Motor neuron (in vitro differentiated cells): ENCODE measurements around the gene TTYH1. TPM values are rescaled to one million over a fixed set of nuclear protein-coding genes. Genes with fewer than 3 reads are reported as not detected.
"Not testable (repeated sequence)": the region's sequence is repeated elsewhere in the genome, so short reads cannot be mapped to it uniquely, and the experiment has no call there.

Source experiments
- ATAC-seq, 8 experiments: fragments of 200-7000 bp; cut with Tn5 transposase; replicated peaks in 6 of 8; 2 replicates each; pipeline ENCODE4 v1.8.0; 2021; ENCODE audit warnings: mild to moderate bottlenecking in 8 of 8, moderate library complexity in 8 of 8
- H3K27ac ChIP-seq, 2 donors: fragments of 250-450 bp; sonication (Bioruptor Pico); 2 replicates each; pipeline ENCODE4 v1.9.0; 2021; ENCODE audit warnings: antibody characterized with exemption in 2 of 2, mild to moderate bottlenecking in 2 of 2, moderate library complexity in 1 of 2
- H3K4me1 ChIP-seq, 2 donors: fragments of 250-450 bp; sonication (Bioruptor Pico); replicated peaks in 1 of 2; 2 replicates each; pipeline ENCODE4 v1.6.1; 2021; ENCODE audit warnings: antibody characterized with exemption in 2 of 2, mild to moderate bottlenecking in 2 of 2, moderate library complexity in 1 of 2
- H3K4me3 ChIP-seq, 5 donors: fragments of 250-450 bp; sonication (Bioruptor Pico); 2 replicates each; pipeline ENCODE4 v1.9.0; 2021; ENCODE audit warnings: antibody characterized with exemption in 5 of 5, mild to moderate bottlenecking in 5 of 5, moderate library complexity in 4 of 5
- WGBS, 10 experiments: fragments of 450-650 bp; shearing (Covaris generic); methylation state at CpG; one replicate each; pipeline ENCODE4 v1.0.0; 2022; 5-methylcytosine and 5-hydroxymethylcytosine counted together
- in situ Hi-C, 9 experiments: fragments of 400-800 bp; cut with MboI; loops; one replicate each; pipeline ENCODE4 v1.15.0; 2021; ENCODE audit warnings: low sequenced_read_pairs in 9 of 9, low pct_unique_long_range_greater_than_20kb in 2 of 9; ENCODE audit not compliant: unreplicated experiment in 9 of 9
- total RNA-seq, 8 experiments: library from RNA; unstranded; fragments of 300-600 nt; gene quantifications; 2 replicates each; pipeline versions ENCODE4 v1.2.3 to v1.2.4, GENCODE V29; 2022

Gene TTYH1
- total RNA-seq, 8 experiments from 2014 or later = 1.7 to 440 (median 160) TPM

GRCh38 chr19:54380897-54381296, 34.4 kb upstream of the TTYH1 start:
- H3K4me1 ChIP-seq = no peaks in the 10 kb centered on the region
- ATAC-seq = no peak
- WGBS, 10 experiments = 0 to 100% (median 37%) methylated on average over 1 to 2 of the region's 2 CpGs; no CpG with 5 or more reads in 4 of the 10 experiments
- no peak overlapping the region for H3K27ac ChIP-seq
- no peak overlapping the region for H3K4me3 ChIP-seq
- in situ Hi-C loops = no loop called here

- ATAC-seq, H3K4me1 ChIP-seq, H3K27ac ChIP-seq, H3K4me3 ChIP-seq, in situ Hi-C loops: not testable (repeated sequence)
- WGBS, 10 experiments = 29 to 90% (median 68%) methylated on average over 3 to 12 of the region's 13 CpGs; no CpG with 5 or more reads in 1 of the 10 experiments
These were observed 33.2 kb upstream of the TTYH1 start for GRCh38 chr19:54382041-54382440.

GRCh38 chr19:54383330-54383729, 31.9 kb upstream of the TTYH1 start:
- in situ Hi-C loops = no loop called here
- ATAC-seq = no peak
- H3K4me1 ChIP-seq = peaks cover 0 to under 1% of the 10 kb centered on the region in 2 donors
- H3K27ac ChIP-seq = no peak overlapping the region
- no peak overlapping the region for H3K4me3 ChIP-seq
- 8 to 91% (median 63%) methylated on average over 1 to 4 of the region's 4 CpGs for WGBS, 10 experiments

- Histone ChIP-seq H3K4me1 (peaks cover 0 to 5% of the 10 kb centered on the region in 2 donors), H3K27ac (no peak overlapping the region), H3K4me3 (peak overlapping the region in 2 of 5 donors; percentile 2 to 21)
- ATAC-seq = peak in 6 of 8 experiments; percentile 35 to 81 (median 67)
- WGBS, 10 experiments = 6 to 17% (median 10%) methylated on average over 2 to 16 of the region's 36 CpGs; no CpG with 5 or more reads in 2 of the 10 experiments
- in situ Hi-C loops = no loop called here
These were observed 27.1 kb upstream of the TTYH1 start for GRCh38 chr19:54387991-54388801.

- H3K4me1 ChIP-seq = peaks cover 0 to 5% of the 10 kb centered on the region in 2 donors
- in situ Hi-C loops = no loop called here
- H3K27ac ChIP-seq = no peak overlapping the region
- no peak for ATAC-seq
- H3K4me3 ChIP-seq = no peak overlapping the region
- 0 to 100% (median 20%) methylated on average over 1 to 9 of the region's 9 CpGs; no CpG with 5 or more reads in 3 of the 10 experiments for WGBS, 10 experiments
These were observed 26.5 kb upstream of the TTYH1 start for GRCh38 chr19:54388802-54389139.

- 0 to 78% (median 60%) methylated on average over 1 to 4 of the region's 4 CpGs; no CpG with 5 or more reads in 1 of the 10 experiments for WGBS, 10 experiments
- H3K4me3 ChIP-seq = no peak overlapping the region
- no peak overlapping the region for H3K27ac ChIP-seq
- ATAC-seq = no peak
- peaks cover 0 to 5% of the 10 kb centered on the region in 2 donors for H3K4me1 ChIP-seq
- in situ Hi-C loops = no loop called here
These were observed 25.7 kb upstream of the TTYH1 start for GRCh38 chr19:54389553-54389952.

GRCh38 chr19:54390942-54391577, 24.2 kb upstream of the TTYH1 start:
- Histone ChIP-seq H3K4me3 (no peak overlapping the region), H3K27ac (no peak overlapping the region), H3K4me1 (peaks cover 0 to 5% of the 10 kb centered on the region in 2 donors)
- peak; percentile 35 to 77 (median 60) for ATAC-seq
- WGBS, 10 experiments = 0 to 45% (median 12%) methylated on average over 1 to 7 of the region's 7 CpGs; no CpG with 5 or more reads in 1 of the 10 experiments
- in situ Hi-C loops = no loop called here

GRCh38 chr19:54391589-54392061, 23.6 kb upstream of the TTYH1 start:
- in situ Hi-C loops = no loop called here
- H3K27ac ChIP-seq = no peak overlapping the region
- no peak overlapping the region for H3K4me3 ChIP-seq
- H3K4me1 ChIP-seq = peaks cover 0 to 5% of the 10 kb centered on the region in 2 donors
- peak in 3 of 8 experiments; percentile 29 to 70 (median 57) for ATAC-seq
- WGBS, 10 experiments = 0 to 30% (median 22%) methylated on average over 1 to 3 of the region's 4 CpGs; no CpG with 5 or more reads in 5 of the 10 experiments

GRCh38 chr19:54392105-54392504, 23.2 kb upstream of the TTYH1 start:
- Histone ChIP-seq H3K4me3 (no peak overlapping the region), H3K27ac (no peak overlapping the region), H3K4me1 (peaks cover 0 to 5% of the 10 kb centered on the region in 2 donors)
- no peak for ATAC-seq
- WGBS, 10 experiments = 20 to 100% (median 89%) methylated on average over 1 to 4 of the region's 5 CpGs; no CpG with 5 or more reads in 6 of the 10 experiments
- in situ Hi-C loops = no loop called here

GRCh38 chr19:54393381-54393780, 21.9 kb upstream of the TTYH1 start:
- Histone ChIP-seq H3K4me1 (peaks cover 0 to 4% of the 10 kb centered on the region in 2 donors), H3K27ac (no peak overlapping the region), H3K4me3 (no peak overlapping the region)
- no peak for ATAC-seq
- 70 to 100% (median 93%) methylated on average over 1 to 6 of the region's 16 CpGs; no CpG with 5 or more reads in 5 of the 10 experiments for WGBS, 10 experiments
- in situ Hi-C loops = no loop called here

- Histone ChIP-seq H3K27ac (no peak overlapping the region), H3K4me1 (no peaks in the 10 kb centered on the region), H3K4me3 (no peak overlapping the region)
- in situ Hi-C loops = no loop called here
- no peak for ATAC-seq
- WGBS, 10 experiments = 67 to 80% (median 69%) methylated on average over 1 to 6 of the region's 8 CpGs; no CpG with 5 or more reads in 7 of the 10 experiments
These were observed 19.6 kb upstream of the TTYH1 start for GRCh38 chr19:54395685-54396084.

- H3K27ac ChIP-seq = no peak overlapping the region
- no peak overlapping the region for H3K4me3 ChIP-seq
- peak in 1 of 8 experiments; percentile 83 for ATAC-seq
- 30 to 80% (median 69%) methylated on average over 1 to 2 of the region's 2 CpGs; no CpG with 5 or more reads in 3 of the 10 experiments for WGBS, 10 experiments
- no peaks in the 10 kb centered on the region for H3K4me1 ChIP-seq
- in situ Hi-C loops = no loop called here
These were observed 16.1 kb upstream of the TTYH1 start for GRCh38 chr19:54399189-54399588.

GRCh38 chr19:54400913-54401312, 14.4 kb upstream of the TTYH1 start:
- WGBS, 10 experiments = 0 to 100% (median 62%) methylated on average over 1 to 4 of the region's 6 CpGs
- no peak for ATAC-seq
- in situ Hi-C loops = no loop called here
- Histone ChIP-seq H3K4me3 (no peak overlapping the region), H3K27ac (no peak overlapping the region), H3K4me1 (no peaks in the 10 kb centered on the region)
